DND-41 (cell line): ENCODE results near the gene TBC1D9.

ENCODE experiments used
- ATAC-seq: fragments of 200-7000 bp; cut with Tn5 transposase; 3 replicates; pipeline ENCODE4 v1.9.1; 2021; ENCODE audit warnings: low read depth; ENCODE audit not compliant: insufficient read depth
- DNase-seq: peaks from one replicate; pipeline ENCODE4 v3.0.0-alpha.2; 2020
- H2AFZ ChIP-seq: 2 replicates; pipeline ENCODE4 v1.6.0; 2012; ENCODE audit warnings: low read depth, low read length
- H3K27ac ChIP-seq: 2 replicates; pipeline ENCODE4 v1.5.1; 2012; ENCODE audit warnings: low read length, inconsistent platforms
- H3K27me3 ChIP-seq: fragments of 200-600 bp; sonication (generic); 2 replicates; pipeline ENCODE4 v1.6.0; 2012; ENCODE audit warnings: low read length, mild to moderate bottlenecking, inconsistent platforms; ENCODE audit not compliant: insufficient read depth, poor library complexity
- H3K36me3 ChIP-seq: 2 replicates; pipeline ENCODE4 v1.5.1; 2012; ENCODE audit warnings: low read length, inconsistent platforms; ENCODE audit not compliant: insufficient read depth
- H3K4me1 ChIP-seq: 2 replicates; pipeline ENCODE4 v1.5.1; 2012; ENCODE audit warnings: mild to moderate bottlenecking, low read length; ENCODE audit not compliant: insufficient read depth
- H3K4me2 ChIP-seq: 2 replicates; pipeline ENCODE4 v1.6.0; 2012; ENCODE audit warnings: mild to moderate bottlenecking, moderate library complexity, low read length, inconsistent platforms; ENCODE audit not compliant: insufficient read depth
- H3K4me3 ChIP-seq, 2 experiments: fragments of 200-600 bp in 1 of 2; shearing (Covaris generic) in 1 of 2; 2 replicates each; pipeline ENCODE4 v1.5.1; 2012 to 2016; ENCODE audit warnings: inconsistent platforms in 2 of 2, low read length in 2 of 2, mild to moderate bottlenecking in 2 of 2, low read depth in 1 of 2, moderate library complexity in 1 of 2
- H3K79me2 ChIP-seq: 2 replicates; pipeline ENCODE4 v1.6.0; 2012; ENCODE audit warnings: low read length, inconsistent platforms; ENCODE audit not compliant: insufficient read depth
- H3K9ac ChIP-seq: 2 replicates; pipeline ENCODE4 v1.6.0; 2012; ENCODE audit warnings: low read depth, mild to moderate bottlenecking, inconsistent platforms, low read length, moderate library complexity
- H3K9me3 ChIP-seq: 2 replicates; pipeline ENCODE4 v1.5.1; 2012; ENCODE audit warnings: low read length, moderate library complexity, mild to moderate bottlenecking, inconsistent platforms; ENCODE audit not compliant: insufficient read depth, severe bottlenecking
- H4K20me1 ChIP-seq: 2 replicates; pipeline ENCODE4 v1.6.0; 2012; ENCODE audit warnings: low read length; ENCODE audit not compliant: insufficient read depth
- EZH2 ChIP-seq: IDR thresholded peaks from 3 replicates; pipeline ENCODE4 v1.6.1; 2012; ENCODE audit warnings: borderline replicate concordance, low read depth, mild to moderate bottlenecking, moderate library complexity, low read length, inconsistent platforms; ENCODE audit not compliant: severe bottlenecking
- TF ChIP-seq, protein P1 (sequence below): IDR thresholded peaks from 2 replicates; pipeline ENCODE4 v1.5.1; 2012; ENCODE audit warnings: borderline replicate concordance, low read length, moderate library complexity, mild to moderate bottlenecking; ENCODE audit not compliant: poor library complexity, severe bottlenecking; ENCODE audit errors: extremely low read depth

TBC1D9 gene

DNA sequence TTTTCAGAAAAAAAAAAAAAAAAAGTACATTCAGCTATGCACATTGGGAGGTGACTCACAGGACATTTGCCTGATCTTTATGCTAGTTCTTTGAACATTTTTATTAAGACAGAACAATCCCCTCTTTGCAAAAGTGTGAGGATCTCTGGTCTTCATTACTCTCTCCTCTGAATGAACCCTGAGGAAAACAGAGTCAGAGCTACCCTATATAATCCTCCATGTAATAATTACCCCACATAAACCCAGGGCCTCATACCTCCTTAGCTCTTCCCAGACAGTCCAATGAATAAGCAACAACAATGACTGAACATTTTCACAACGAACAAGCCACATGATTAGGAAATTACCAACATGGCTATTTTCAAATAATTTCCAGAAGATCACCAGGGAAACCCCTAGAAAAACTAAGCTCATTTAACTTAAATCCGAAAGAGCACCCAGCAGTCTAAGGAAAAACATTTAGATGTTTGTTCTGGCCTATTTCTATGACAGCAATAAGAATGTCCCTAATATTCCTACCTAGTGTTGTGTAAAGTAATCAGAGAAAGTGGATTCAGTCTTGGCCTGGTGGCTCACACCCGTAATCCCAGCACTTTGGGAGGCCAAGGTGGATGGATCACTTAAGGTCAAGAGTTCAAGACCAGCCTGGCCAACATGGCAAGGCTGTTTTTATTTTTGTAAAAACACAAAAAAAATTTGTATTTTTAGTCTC, 37.8 kb downstream of the TBC1D9 start:
- H3K4me2 ChIP-seq, result no peak overlapping the region

DNA sequence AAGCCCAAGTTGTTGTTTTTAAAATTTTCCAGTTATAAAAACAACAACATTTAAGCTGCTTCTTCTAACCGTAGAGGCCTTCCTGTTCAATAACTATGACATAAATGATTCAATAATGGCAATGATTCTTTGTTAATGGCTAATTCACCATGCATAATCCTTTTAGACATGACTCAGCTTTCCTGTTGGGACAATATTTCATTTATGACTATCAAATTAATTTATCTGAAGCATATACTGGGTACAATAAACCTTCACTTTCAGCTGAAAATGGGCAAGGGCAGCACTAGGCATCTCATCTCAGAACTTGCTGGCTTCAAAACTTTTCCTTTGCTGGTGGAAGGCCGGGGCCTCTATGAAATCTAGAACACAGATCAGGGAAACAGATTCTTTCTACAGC, 38.9 kb downstream of the TBC1D9 start:
- no peak for TF ChIP-seq EZH2
- TF ChIP-seq, protein P1, sequence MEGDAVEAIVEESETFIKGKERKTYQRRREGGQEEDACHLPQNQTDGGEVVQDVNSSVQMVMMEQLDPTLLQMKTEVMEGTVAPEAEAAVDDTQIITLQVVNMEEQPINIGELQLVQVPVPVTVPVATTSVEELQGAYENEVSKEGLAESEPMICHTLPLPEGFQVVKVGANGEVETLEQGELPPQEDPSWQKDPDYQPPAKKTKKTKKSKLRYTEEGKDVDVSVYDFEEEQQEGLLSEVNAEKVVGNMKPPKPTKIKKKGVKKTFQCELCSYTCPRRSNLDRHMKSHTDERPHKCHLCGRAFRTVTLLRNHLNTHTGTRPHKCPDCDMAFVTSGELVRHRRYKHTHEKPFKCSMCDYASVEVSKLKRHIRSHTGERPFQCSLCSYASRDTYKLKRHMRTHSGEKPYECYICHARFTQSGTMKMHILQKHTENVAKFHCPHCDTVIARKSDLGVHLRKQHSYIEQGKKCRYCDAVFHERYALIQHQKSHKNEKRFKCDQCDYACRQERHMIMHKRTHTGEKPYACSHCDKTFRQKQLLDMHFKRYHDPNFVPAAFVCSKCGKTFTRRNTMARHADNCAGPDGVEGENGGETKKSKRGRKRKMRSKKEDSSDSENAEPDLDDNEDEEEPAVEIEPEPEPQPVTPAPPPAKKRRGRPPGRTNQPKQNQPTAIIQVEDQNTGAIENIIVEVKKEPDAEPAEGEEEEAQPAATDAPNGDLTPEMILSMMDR, result no peak
- Histone ChIP-seq H3K4me3 (no peak overlapping the region), H3K9me3 (no peaks in the 10 kb centered on the region), H3K27ac (no peak overlapping the region), H4K20me1 (no peaks in the 10 kb centered on the region), H3K4me1 (no peaks in the 10 kb centered on the region), H2AFZ (no peak overlapping the region), H3K36me3 (no peaks in the 10 kb centered on the region), H3K79me2 (no peaks in the 10 kb centered on the region), H3K27me3 (no peaks in the 10 kb centered on the region), H3K9ac (no peak overlapping the region), H3K4me2 (no peak overlapping the region)
- DNase-seq (no peak), ATAC-seq (no peak)

More for the DNA sequence above, 37.8 kb downstream of the TBC1D9 start:
- no peak overlapping the region for H3K27ac ChIP-seq
- no peak overlapping the region for H3K4me3 ChIP-seq
- DNase-seq, result no peak
- no peaks in the 10 kb centered on the region for H3K9me3 ChIP-seq
- no peaks in the 10 kb centered on the region for H3K27me3 ChIP-seq
- H3K79me2 ChIP-seq, result no peaks in the 10 kb centered on the region
- TF ChIP-seq, protein P1, result no peak
- no peak for TF ChIP-seq EZH2
- H3K36me3 ChIP-seq, result no peaks in the 10 kb centered on the region
- H4K20me1 ChIP-seq, result no peaks in the 10 kb centered on the region
- H3K9ac ChIP-seq, result no peak overlapping the region
- no peak for ATAC-seq
- no peaks in the 10 kb centered on the region for H3K4me1 ChIP-seq
- H2AFZ ChIP-seq, result no peak overlapping the region

DNA sequence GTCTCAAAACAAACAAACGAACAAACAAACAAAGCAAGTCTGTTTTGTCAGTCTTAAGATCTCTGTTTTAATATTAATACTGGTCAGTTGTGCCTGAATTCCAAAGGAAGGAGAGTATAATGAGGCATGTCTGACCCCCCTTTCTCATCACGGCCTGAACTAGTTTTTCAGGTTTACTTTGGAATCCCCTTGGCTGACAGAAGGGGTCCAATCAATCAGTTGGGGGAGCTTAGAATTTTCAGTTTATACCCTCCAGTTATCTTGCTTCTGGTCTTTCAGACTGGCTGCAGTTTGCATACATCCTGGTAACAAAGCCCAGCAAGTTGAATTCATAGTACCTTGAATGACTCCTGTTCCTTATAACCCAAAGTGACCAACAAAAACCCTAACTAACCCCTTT, 41.1 kb downstream of the TBC1D9 start:
- no peak overlapping the region for H3K4me3 ChIP-seq
- H3K4me1 ChIP-seq, result no peaks in the 10 kb centered on the region
- no peaks in the 10 kb centered on the region for H4K20me1 ChIP-seq
- H3K9me3 ChIP-seq, result no peaks in the 10 kb centered on the region
- TF ChIP-seq EZH2, result no peak
- TF ChIP-seq, protein P1, result no peak
- no peak overlapping the region for H2AFZ ChIP-seq
- ATAC-seq, result no peak
- H3K36me3 ChIP-seq, result no peaks in the 10 kb centered on the region
- H3K27ac ChIP-seq, result no peak overlapping the region
- DNase-seq, result no peak
- no peak overlapping the region for H3K9ac ChIP-seq
- no peaks in the 10 kb centered on the region for H3K27me3 ChIP-seq
- H3K4me2 ChIP-seq, result no peak overlapping the region
- no peaks in the 10 kb centered on the region for H3K79me2 ChIP-seq
